Adrenal gland (tissue), 12 donors: ENCODE results near the gene CIZ1. TPM values are rescaled to one million over a fixed set of nuclear protein-coding genes. Genes with fewer than 3 reads are reported as not detected.

Source experiments
- DNase-seq, 7 donors: peaks; one replicate each; pipeline ENCODE4 v3.0.0-alpha.2; 2019 to 2020
- H3K27ac ChIP-seq, 5 donors: fragments of 200-600 bp; sonication (generic) in 4 of 5; 1 replicate in 3 of 5; 2 replicates in 2 of 5; pipeline versions ENCODE4 v1.5.1 to v1.8.0; 2016 to 2020; ENCODE audit warnings: mild to moderate bottlenecking in 1 of 5
- H3K27me3 ChIP-seq: fragments of 200-600 bp; 2 replicates; pipeline ENCODE4 v1.8.0; 2021
- H3K36me3 ChIP-seq, 2 donors: fragments of 200-600 bp; replicated peaks in 1 of 2; 1 replicate in 1 of 2; 2 replicates in 1 of 2; pipeline versions ENCODE4 v1.5.1 to v1.8.0; 2018 to 2022
- H3K4me1 ChIP-seq, 2 donors: fragments of 200-600 bp; replicated peaks in 1 of 2; 1 replicate in 1 of 2; 2 replicates in 1 of 2; pipeline versions ENCODE4 v1.5.1 to v1.8.0; 2018 to 2021
- H3K4me3 ChIP-seq, 4 donors: fragments of 200-600 bp; sonication (generic) in 3 of 4; one replicate each; pipeline ENCODE4 v1.5.1; 2016 to 2018
- H3K9me3 ChIP-seq, 3 donors: fragments of 200-600 bp; sonication (generic) in 1 of 3; replicated peaks in 1 of 3; 1 replicate in 2 of 3; 2 replicates in 1 of 3; pipeline versions ENCODE4 v1.5.1 to v1.8.0; 2016 to 2021
- CTCF ChIP-seq, 6 experiments: fragments of 450-650 bp in 4 of 6; fragments of 200-600 bp in 2 of 6; sonication (generic) in 1 of 6; IDR thresholded peaks; 1 replicate in 5 of 6; 2 replicates in 1 of 6; pipeline versions ENCODE4 v1.5.1 to v1.8.0; 2016 to 2021; ENCODE audit warnings: antibody characterized with exemption in 6 of 6, mild to moderate bottlenecking in 2 of 6, moderate library complexity in 1 of 6
- POLR2A ChIP-seq, 2 donors: fragments of 450-650 bp; IDR thresholded peaks; one replicate each; pipeline ENCODE4 v1.6.1; 2017; ENCODE audit warnings: antibody characterized with exemption in 2 of 2, mild to moderate bottlenecking in 2 of 2, moderate library complexity in 1 of 2
- WGBS, 4 donors: extraction: QIAGEN DNeasy Blood & Tissue Kit in 2 of 4; methylation state at CpG; one replicate each; pipeline versions ENCODE4 v1.1.5 to v1.1.7; 2013 to 2017; 5-methylcytosine and 5-hydroxymethylcytosine counted together
- intact Hi-C, 2 donors: fragments of 100-400 bp; cut with DNase I; formaldehyde crosslinking; loops; one replicate each; pipeline versions ENCODE4 v1.14.1 to v1.15.0; 2022 to 2023
- polyA plus RNA-seq, 3 donors: library from polyadenylated mRNA; stranded (reverse); fragments of 200-250 nt in 2 of 3; fragments of 350-450 nt in 1 of 3; fragmentation: Illumina TruSeq in 1 of 3; extraction: RNeasy Lipid Tissue Mini Kit (QIAGEN cat#74804) in 1 of 3; gene quantifications; one replicate each; pipeline ENCODE4 v1.2.3, GENCODE V29; 2013 to 2014
- total RNA-seq, 9 donors: library from RNA; depleted of rRNA in 4 of 9; stranded (reverse); fragments of >200 nt in 4 of 9; fragments of 120-200 nt in 1 of 9; fragmentation: NEBNext Ultra II Directional in 1 of 9; extraction: Animal tissue kit (Norgen Biotek cat#: 25700) in 1 of 9; gene quantifications; one replicate each; pipeline versions ENCODE4 v1.1.0 to v1.2.4, GENCODE V29; 2013 to 2023
- donor health status: healthy with polysubstance abuse.
- donor health status: Bipolar disorder and iron deficiency.
- donor health status: DM: yes; HTN: yes; CAD: no.
- donor health status: DM: no; HTN: no; CAD: no.
- donor health status: DM: no; HTN: no; CAD: no.
- donor health status: DM: yes; HTN: yes; CAD: no.

The CIZ1 gene
- total and polyA plus RNA-seq, 12 donors, result 25.3 to 142 (median 80.4) TPM

- TF ChIP-seq CTCF (IDR thresholded peaks at IDR 0.05) (no peak), POLR2A (IDR thresholded peaks at IDR 0.05) (no peak)
- Histone ChIP-seq H3K27ac (peak overlapping the region in 1 of 5 donors; percentile 41), H3K4me1 (peaks cover 21 to 29% of the 10 kb centered on the region in 2 donors), H3K36me3 (peaks cover 0 to 44% of the 10 kb centered on the region in 2 donors), H3K4me3 (no peak overlapping the region), H3K27me3 (no peaks in the 10 kb centered on the region), H3K9me3 (no peaks in the 10 kb centered on the region)
- peak in 2 of 7 donors; percentile 25 to 44 for DNase-seq
- 17 to 42% (median 34%) methylated on average over 2 to 10 of the region's 10 CpGs for WGBS, 4 donors
- intact Hi-C loops, result no loop called here
Observed at GRCh38 chr9:128125580-128126354, 65.6 kb downstream of the CIZ1 start.

GRCh38 chr9:128124873-128125579, 66.3 kb downstream of the CIZ1 start:
- H3K27me3 ChIP-seq, result no peaks in the 10 kb centered on the region
- peak; percentile 21 to 48 (median 41) for TF ChIP-seq CTCF (IDR thresholded peaks at IDR 0.05)
- TF ChIP-seq POLR2A (IDR thresholded peaks at IDR 0.05), result no peak
- peak overlapping the region in 1 of 5 donors; percentile 41 for H3K27ac ChIP-seq
- 69 to 80% (median 73%) methylated on average over 12 to 16 of the region's 16 CpGs for WGBS, 4 donors
- H3K36me3 ChIP-seq, result peaks cover 0 to 50% of the 10 kb centered on the region in 2 donors
- H3K9me3 ChIP-seq, result no peaks in the 10 kb centered on the region
- no peak overlapping the region for H3K4me3 ChIP-seq
- intact Hi-C loops, result loop anchor here in 1 of 2 donors (5.0 kb wide), 1 partner anchor 183 kb away; no protein-coding TSS in a partner anchor
- peak in 6 of 7 donors; percentile 58 to 77 (median 68) for DNase-seq
- peaks cover 21 to 29% of the 10 kb centered on the region in 2 donors for H3K4me1 ChIP-seq

- peak in 1 of 7 donors; percentile 14 for DNase-seq
- H3K9me3 ChIP-seq, result no peaks in the 10 kb centered on the region
- no peak for TF ChIP-seq CTCF (IDR thresholded peaks at IDR 0.05)
- no peak for TF ChIP-seq POLR2A (IDR thresholded peaks at IDR 0.05)
- peaks cover 0 to 50% of the 10 kb centered on the region in 2 donors for H3K36me3 ChIP-seq
- H3K27ac ChIP-seq, result no peak overlapping the region
- 73 to 91% (median 87%) methylated on average over 4 to 8 of the region's 8 CpGs for WGBS, 4 donors
- H3K4me3 ChIP-seq, result no peak overlapping the region
- intact Hi-C loops, result loop anchor here in 1 of 2 donors (5.0 kb wide), 1 partner anchor 182 kb away; no protein-coding TSS in a partner anchor
- no peaks in the 10 kb centered on the region for H3K27me3 ChIP-seq
- H3K4me1 ChIP-seq, result peaks cover 21 to 29% of the 10 kb centered on the region in 2 donors
Observed at GRCh38 chr9:128124451-128124850, 66.9 kb downstream of the CIZ1 start.

GRCh38 chr9:128123451-128124080, 67.8 kb downstream of the CIZ1 start:
- H3K27ac ChIP-seq, result no peak overlapping the region
- intact Hi-C loops, result loop anchor here in 1 of 2 donors (5.0 kb wide), 1 partner anchor 181 kb away; no protein-coding TSS in a partner anchor
- peaks cover 18 to 22% of the 10 kb centered on the region in 2 donors for H3K4me1 ChIP-seq
- no peaks in the 10 kb centered on the region for H3K9me3 ChIP-seq
- peak in 1 of 7 donors; percentile 17 for DNase-seq
- WGBS, 4 donors, result 90 to 97% (median 91%) methylated on average over 14 to 21 of the region's 21 CpGs
- no peak overlapping the region for H3K4me3 ChIP-seq
- no peaks in the 10 kb centered on the region for H3K27me3 ChIP-seq
- TF ChIP-seq CTCF (IDR thresholded peaks at IDR 0.05) (no peak), POLR2A (IDR thresholded peaks at IDR 0.05) (no peak)
- H3K36me3 ChIP-seq, result peaks cover 0 to 50% of the 10 kb centered on the region in 2 donors
